GM19395 (cell line): ENCODE results near the gene RFX8.
"Not testable (repeated sequence)": the region's sequence is repeated elsewhere in the genome, so short reads cannot be mapped to it uniquely, and the experiment has no call there.

Experiments
- ATAC-seq: cut with Tn5 transposase; IDR thresholded peaks from one replicate; pipeline ENCODE4 v1.9.1; 2021; ENCODE audit warnings: mild to moderate bottlenecking, moderate library complexity; ENCODE audit not compliant: unreplicated experiment

Gene RFX8

DNA sequence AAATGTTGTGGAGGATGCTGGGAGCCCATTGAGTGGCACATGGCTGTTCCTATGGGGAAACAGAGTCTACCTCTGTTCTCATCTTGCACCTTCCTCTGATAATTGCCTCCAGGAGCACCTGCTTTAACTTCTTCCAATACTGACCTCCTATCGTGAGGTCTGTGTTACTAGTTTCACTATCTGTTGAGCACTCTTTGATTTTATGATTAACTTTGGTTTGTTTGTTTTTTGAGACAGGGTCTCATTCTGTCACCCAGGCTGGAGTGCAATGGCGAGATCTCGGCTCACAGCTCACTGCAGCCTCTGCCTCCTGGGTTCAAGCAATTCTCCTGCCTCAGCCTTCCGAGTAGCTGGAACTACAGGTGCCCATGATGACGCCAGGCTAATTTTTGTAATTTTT, 12.1 kb upstream of the RFX8 start:
- ATAC-seq, result no peak

DNA sequence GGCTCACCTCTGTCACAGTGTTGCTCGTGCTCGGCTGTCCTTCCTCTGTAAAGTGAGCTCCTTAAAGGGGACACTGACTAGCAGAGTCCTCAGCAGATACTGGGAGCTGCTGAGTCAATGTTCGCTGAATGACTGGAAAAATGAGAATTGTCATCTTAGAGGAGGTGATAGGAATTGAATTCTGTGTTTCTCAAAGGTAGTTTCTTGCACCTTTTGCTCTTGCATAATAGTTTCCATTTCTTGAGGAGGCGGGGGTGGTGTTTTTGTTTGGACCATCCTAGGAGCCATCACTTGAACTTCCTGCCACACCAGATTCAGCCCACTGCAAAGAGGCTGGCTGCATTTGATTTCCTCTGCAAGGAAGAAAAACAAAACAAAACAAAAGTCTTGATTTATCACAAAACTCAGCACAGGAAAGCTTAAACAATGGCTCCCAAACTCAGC, 11.4 kb upstream of the RFX8 start:
- ATAC-seq, result no peak

DNA sequence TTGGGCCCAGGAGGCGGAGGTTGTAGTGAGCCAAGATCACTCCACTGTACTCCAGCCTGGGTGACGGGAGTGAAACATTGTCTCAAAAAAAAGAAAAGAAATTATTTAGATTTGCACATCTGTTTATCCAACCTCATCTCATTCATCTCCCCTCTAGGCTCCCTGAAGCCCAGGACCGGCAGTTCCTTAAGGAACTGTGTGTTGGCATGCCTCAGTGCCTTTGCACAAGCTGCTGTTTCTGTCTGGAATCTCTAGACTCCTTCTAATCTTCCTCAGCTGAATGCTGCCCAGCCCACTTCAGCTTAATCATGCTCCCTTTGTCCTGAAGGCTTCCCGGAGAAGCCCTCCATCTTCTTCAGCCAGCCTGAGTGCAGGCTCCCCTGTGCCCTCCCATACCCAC, 10.9 kb upstream of the RFX8 start:
- no peak for ATAC-seq

DNA sequence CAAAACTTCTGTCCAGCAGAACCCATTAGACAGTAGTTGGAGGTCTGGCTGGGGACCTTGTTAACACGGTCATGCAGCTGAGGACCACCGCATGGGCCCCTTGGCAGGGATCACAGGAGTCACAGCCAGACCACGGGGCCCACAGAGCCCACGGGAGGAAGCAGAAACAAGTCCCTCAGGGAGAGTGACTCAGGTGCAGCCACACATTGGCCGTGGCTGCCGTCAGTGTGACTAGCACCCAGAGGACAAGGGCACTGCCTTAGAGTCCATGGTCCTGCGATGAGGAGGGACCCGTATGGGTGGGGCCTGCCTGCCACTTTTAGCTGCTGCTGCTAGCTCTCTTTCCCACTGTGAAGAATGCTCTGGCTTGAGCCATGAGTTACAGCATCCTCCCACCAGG, 5.9 kb upstream of the RFX8 start:
- ATAC-seq, result no peak

DNA sequence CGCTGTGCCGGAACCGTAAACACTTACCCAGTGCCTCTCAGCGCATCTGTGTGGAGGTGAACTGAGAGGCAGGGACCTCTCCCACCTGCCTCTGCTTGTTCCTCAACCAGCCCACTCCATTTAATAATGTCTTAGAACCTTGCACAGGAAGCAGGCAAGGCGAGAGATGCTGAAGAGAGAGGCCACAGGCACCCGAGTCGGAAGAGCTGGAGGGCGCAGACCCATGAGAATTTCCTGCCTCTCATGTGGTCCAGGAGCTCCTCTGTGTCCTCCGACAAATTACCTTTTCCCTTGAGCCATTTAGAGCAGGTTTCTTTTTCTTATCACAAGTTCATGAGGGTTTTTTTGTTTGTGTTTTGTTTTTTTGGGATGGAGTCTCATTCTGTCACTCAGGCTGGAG, 4.9 kb upstream of the RFX8 start:
- no peak for ATAC-seq

DNA sequence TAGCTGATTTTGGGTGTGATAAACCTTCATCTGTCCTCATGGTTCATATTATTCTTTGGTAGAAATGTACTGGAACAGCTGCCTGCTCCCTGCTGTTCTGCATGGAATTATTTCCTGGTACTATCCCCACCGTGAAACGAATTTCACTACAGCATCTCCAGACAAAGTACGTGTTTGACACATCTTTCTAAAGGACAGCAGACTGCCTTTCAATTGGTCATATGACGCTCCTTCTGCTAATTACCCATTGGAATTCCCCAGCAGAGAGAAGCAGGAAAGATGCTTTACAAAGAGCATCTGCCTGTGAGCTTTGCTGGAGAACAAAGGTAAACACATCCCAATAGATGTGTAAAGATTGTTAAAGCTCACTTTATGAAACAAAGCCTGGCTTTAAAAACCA, 4.4 kb upstream of the RFX8 start:
- no peak for ATAC-seq

DNA sequence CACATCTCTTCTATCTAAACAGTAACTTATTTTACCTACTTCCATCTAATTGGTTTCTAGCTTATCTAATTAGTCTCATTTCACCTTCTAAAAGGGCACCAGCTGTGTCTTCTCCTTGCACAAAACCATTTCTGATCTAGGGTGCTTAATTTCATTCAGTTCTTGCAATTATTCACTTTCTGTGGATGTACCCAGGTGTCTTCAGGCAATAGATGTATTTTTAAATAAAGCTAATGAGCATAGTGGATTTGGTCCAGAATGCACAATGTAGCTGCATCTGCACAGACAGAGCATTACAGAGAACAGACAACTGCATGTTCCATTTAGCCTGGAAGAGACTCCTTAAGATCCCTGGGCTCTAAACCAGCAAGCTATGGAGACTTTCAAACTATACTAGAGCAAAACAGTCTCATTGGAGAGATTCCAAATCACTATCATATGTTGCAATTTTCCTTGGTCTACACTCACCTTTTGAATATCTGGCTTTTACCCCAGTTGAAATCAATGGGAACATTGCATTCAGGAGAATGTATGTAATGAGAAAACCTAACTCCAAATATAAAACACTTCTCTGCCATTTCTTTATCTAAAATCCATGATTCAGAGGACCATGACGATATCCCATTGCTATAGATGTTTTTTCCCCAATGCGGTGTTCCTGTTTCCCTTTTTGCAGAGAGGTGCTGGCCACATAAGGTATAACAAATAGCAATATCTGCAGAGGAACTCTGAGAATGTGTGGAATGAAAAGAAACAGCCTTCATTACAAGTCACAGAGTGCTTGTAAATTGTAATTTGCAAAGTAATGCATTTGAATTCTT, 3.5 kb upstream of the RFX8 start:
- no peak for ATAC-seq

DNA sequence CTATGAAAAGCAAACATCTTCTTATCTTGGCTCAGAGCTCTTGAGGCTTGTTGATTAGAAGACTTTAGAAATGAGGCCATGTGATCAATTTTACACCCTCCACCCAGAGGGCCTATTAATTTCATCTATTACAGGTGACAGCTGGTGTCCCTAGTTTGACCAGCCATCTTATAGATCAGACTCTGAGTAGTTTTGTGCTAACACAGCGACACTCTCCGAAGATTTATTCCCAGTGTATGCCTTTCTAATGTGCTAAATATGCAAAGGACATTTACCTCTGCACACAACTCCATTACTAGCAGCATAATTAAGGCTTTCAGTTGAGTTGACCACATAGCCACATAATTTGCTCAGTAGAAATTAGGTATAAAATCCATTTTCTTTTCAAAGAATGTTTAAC, 2.6 kb upstream of the RFX8 start:
- ATAC-seq, result no peak

DNA sequence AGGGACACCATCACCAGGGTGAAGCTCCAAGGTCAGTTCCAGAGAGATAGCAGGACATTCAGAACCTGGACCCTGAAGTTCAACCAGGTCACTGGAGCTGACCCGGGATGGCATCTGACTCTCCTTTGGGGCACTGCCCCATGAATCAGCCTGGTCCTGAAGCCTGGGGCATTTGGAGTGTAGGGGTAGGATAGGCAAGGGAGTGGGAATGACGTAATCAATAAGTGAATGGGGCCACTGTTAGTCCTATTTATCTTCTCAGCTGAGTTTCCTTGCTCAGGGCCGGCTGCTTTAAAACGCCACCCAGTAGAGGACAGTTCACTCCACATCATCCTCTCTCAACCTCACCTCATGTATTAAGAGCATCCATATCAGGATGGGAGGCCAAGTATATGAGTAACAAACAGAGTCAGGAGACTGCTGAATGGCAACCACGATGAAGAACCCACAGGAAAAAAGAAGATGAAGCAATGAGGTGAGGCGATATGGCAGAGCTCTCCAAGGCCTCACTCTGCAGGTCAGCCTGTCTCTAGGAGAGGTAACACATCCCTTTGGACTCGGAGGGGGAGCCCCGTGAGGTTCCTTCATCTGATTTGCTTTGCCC, 1.8 kb upstream of the RFX8 start:
- no peak for ATAC-seq

DNA sequence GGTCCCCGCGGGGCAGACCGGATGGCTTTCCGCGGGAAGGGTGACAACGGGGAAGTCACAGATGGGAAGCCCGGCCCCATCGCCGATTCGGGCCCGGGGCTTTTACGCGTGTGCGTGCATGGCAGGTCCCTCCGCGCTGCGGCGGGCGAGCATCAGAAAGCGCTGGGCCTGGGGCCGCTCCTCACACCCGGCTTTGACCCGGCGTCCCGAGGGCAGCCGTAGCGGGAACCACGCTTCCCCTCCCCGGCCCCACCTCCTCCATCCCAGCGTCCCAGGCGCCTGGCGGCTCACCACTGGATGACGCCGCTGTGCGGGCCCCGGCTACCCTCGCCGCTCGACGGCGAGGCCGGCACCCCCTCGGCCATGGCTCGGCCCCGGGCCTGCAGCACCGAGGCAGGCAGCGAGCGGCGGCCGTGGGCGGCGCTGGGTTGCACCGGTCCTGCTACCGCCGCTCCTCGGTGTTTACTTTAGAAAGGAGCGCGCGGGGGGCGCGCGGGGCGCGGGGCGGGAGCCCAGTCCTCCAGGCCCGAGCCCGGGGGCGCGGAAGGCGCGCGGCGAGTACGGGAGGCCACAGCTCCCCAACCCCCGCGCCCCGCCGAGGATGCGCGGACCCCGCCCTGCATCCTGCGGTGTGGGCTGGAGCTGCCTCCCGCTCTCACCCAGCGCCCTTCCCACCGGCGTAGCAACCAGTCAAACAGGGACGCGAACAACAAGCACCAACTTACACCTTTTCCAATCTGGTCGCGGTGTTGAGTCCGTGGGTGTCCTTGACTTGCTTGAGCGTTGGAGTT, 806 bp downstream of the RFX8 start:
- no peak for ATAC-seq

DNA sequence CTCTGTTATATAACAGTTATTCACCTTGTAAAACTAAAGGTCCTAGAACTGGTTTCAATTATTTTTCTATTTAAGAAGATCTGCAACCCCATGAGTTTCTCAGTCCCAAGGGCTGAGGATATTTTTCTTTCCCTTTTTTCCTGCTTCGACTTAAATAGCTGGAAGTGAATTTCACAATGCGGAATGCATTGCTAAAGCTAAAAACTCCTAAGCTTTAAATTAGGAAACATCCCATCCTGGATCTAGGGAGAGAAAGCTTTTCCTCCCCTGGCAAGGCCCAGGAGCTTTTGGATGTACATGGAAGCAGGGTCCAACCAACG, 1.4 kb downstream of the RFX8 start:
- ATAC-seq, result no peak

DNA sequence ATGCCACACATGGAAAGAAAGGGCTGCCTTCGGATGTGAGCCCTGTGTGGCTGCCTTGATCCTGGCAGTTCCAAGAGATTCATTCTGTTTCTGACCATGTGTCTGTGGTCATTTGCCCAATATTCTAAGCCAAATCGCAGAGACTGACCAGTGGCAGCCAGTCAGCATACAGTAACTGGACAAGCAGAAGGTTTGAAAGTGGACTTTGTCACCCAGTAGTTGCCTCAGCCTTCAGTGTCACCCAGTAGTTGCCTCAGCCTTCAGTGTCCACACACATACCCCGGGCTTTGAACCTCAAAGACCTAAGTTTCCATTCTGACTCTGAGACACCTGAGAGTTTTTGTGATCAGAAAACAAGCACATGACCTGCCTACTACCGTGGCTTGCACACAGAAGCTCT, 5.0 kb downstream of the RFX8 start:
- no peak for ATAC-seq

DNA sequence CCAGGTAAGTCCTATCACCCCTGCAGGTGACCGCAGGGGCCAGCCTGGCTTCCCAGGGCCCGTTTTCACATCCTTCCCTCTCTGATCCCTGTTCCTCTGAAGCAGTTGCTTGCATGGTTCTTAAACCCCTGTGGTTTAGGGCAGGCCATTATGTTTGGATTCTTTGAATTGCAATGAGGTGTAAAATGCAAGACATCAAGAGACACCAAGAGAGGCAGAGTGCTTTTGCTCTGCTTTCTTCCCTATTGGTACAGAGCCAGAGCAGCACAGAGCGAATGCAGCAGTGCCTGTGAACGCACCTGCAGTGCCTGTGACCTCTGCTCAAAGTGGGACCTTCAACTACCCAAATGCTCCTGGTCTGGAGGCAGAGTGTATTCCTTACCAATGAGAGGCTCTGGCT, 7.6 kb downstream of the RFX8 start:
- ATAC-seq, result no peak

DNA sequence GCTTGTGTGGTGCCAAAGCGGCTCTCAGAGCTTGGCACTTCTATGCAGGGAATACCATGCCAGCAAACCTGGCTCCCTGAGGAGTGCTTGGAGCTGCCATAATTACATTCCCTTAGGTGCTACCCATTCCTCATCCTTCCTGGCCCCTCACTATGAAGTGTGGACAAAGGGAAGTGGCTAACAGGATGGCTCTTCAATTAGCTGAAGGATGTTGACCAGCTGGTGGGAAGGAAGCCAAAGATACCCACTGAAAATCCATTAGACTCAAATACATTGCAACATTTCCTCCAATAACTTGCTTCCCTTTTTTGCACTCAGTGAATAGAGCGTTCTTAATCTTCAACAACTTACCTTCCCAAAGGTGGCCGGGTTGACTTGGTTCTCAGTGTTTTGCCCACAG, 8.5 kb downstream of the RFX8 start:
- no peak for ATAC-seq

DNA sequence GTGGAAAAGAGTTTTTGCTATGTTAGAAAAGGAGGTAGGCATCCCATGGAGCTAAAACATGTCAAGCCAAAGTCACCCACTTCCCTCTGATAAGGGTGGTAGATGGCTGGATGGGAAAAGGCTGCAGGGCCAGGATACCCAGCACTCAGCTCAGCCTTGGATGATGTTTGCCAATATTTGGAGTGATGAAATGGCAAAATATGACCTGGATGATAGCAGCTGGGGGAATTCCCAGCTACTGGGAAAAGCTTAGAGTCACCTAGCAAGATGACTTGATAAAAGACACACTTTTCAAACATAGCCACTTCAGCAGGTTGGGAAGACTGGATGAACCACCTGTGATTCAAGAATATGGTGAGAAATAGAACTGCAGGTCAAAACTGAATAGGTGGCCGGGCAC, 10.1 kb downstream of the RFX8 start:
- ATAC-seq, result no peak

DNA sequence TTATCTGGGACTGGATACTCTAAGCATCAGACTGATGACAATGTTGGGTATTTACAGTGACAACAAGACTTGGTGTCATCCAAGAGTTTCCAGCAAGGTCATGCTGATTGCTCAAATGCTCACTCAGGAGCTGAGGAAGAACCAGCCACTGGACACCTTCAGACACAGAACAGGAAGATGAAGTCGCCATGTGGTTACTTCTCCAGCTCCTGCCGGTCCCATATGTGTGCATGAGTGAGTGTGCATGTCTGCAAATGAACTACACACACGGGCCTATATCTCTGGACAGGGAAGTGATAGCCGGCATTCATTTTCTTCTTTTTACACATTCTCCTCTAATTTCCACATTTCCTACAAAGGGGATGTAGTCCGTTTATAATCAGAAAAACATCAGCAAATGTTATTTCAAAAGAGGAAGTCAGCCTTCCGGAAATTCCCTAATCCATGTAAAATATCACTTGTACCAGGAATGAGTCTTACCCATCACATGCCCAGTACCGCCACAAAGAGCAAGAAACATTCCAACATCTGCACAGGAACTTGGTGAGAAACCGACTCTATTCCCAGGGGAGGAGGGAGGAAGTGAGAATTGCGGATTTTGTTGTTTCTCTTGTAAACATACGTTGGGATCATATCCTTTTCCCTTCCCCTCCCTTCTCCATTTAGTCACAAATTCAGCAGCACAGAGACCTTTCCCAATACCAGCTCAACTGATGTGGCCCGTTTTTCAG, 10.8 kb downstream of the RFX8 start:
- no peak for ATAC-seq

DNA sequence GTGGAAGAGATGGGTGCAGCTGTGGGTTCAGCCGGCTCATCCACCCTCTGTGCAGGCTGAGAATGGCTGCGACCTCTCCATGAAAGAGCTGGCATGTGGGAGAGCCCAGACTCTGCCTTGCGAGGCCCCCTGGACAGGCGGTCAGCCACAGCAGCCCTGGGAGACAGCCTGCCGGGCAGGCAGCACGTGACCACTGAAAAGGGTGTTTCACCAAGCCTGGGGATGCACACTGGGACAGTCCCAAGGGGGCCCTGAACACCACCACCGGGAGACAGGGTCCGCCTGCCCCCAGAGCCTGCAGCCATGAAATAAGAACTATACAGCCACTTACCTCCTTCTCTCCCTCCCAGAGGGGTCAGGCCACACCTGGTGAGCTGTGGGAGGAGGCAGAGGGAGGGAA, 11.5 kb downstream of the RFX8 start:
- no peak for ATAC-seq

DNA sequence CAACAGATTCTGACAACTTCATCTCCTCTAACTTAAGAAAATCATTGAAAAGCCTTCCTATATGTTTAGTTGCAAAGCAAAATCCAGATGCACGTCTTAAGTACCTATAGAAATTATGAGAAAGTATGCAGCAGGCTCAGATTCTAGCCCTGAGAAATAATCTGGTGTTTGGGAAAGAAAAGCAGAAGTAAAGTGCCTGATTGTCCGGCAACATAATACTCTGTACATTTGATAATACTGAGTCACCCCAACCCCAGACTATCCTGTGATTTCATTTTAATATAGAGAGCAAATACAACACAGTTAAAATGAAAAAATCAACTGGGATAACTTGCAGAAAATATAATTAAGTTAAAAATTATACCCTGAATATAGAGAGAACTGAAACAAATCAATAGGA, 13.5 kb downstream of the RFX8 start:
- ATAC-seq, result no peak

DNA sequence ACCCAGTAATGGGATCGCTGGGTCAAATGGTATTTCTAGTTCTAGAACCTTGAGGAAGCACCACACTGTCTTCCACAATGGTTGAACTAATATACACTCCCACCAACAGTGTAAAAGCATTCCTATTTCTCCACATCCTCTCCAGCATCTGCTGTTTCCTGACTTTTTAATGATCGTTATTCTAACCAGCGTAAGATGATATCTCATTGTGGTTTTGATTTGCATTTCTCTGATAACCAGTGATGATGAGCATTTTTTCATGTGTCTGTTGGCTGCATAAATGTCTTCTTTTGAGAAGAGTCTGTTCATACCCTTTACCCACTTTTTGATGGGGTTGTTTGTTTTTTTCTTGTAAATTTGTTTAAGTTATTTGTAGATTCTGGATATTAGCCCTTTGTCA, 20.5 kb downstream of the RFX8 start:
- ATAC-seq, result not testable (repeated sequence)

DNA sequence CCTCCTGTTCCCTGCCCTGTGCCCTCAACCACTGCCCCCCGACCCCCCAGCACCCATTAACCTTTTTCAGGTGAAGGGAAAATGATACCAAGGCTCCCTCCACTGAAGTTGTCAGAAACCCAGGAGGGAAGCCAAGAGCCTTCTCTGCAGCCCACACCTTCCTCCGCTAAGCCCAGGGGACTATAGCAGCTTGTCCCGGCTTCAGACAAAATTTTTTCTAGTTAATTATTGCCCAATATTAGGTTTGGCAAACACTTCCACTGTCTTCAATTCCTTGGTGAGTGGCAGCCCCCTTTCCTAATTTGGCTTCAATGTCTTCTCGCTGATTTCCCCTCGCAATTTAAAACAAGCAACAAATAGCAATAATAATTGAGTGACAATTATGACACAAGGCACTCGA, 23.9 kb downstream of the RFX8 start:
- no peak for ATAC-seq

DNA sequence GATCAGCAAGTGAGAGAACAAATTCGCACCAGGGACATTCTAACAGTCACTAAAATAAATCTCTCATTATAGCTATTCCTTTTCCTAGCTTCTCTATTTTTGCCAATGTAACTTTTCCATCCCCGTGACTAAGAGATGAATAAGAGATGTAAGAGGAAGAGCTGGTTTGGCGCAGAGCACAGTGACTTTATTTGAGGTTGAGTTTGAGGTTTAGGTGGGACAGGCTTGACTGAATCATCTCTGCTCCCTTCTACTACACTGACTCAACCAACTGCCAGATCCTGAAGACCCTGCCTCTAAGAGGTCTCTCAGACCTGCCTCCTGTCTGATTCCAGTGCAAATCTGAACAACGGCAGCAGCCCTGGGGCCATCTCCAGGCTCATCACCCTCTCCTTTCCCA, 28.0 kb downstream of the RFX8 start:
- ATAC-seq, result no peak

DNA sequence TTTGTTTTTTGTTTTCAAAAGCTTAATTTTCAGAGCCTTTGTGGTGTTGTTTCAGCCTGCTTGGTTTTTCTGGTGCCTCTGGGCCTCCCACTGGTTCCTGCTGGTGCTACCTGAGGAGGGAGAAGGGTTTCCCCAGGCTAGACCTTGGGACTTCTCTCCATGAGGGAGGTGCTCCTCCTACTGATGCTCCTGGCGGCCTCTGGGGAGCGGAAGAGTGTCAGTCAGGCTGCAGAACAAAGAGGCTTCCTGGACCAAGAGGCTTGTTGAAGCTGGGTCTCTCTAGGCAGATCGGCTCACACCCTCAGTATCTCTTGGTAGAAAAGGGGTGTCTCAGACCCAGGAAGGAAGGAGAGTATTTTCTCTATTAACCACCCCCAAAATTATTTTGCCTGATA, 32.2 kb downstream of the RFX8 start:
- ATAC-seq, result no peak
